Rectal smooth muscle tissue (tissue), 1 donor: ENCODE data around the gene EGFL8.
"Not testable (repeated sequence)": the region's sequence is repeated elsewhere in the genome, so short reads cannot be mapped to it uniquely, and the experiment has no call there.

ENCODE experiments used
- H3K27ac ChIP-seq: one replicate; pipeline ENCODE4 v1.7.0; 2013; ENCODE audit warnings: low read depth, low read length, inconsistent platforms
- H3K27me3 ChIP-seq: one replicate; pipeline ENCODE4 v1.7.0; 2013; ENCODE audit warnings: low read length; ENCODE audit not compliant: control insufficient read depth, insufficient read depth
- H3K36me3 ChIP-seq: one replicate; pipeline ENCODE4 v1.7.0; 2013; ENCODE audit warnings: low read length; ENCODE audit not compliant: control insufficient read depth, insufficient read depth
- H3K4me1 ChIP-seq: one replicate; pipeline ENCODE4 v1.7.0; 2013; ENCODE audit warnings: low read length; ENCODE audit not compliant: control insufficient read depth, insufficient read depth
- H3K4me3 ChIP-seq: one replicate; pipeline ENCODE4 v1.7.0; 2013; ENCODE audit warnings: low read length
- H3K9ac ChIP-seq: one replicate; pipeline ENCODE4 v1.7.0; 2013; ENCODE audit warnings: low read length

Gene EGFL8

DNA sequence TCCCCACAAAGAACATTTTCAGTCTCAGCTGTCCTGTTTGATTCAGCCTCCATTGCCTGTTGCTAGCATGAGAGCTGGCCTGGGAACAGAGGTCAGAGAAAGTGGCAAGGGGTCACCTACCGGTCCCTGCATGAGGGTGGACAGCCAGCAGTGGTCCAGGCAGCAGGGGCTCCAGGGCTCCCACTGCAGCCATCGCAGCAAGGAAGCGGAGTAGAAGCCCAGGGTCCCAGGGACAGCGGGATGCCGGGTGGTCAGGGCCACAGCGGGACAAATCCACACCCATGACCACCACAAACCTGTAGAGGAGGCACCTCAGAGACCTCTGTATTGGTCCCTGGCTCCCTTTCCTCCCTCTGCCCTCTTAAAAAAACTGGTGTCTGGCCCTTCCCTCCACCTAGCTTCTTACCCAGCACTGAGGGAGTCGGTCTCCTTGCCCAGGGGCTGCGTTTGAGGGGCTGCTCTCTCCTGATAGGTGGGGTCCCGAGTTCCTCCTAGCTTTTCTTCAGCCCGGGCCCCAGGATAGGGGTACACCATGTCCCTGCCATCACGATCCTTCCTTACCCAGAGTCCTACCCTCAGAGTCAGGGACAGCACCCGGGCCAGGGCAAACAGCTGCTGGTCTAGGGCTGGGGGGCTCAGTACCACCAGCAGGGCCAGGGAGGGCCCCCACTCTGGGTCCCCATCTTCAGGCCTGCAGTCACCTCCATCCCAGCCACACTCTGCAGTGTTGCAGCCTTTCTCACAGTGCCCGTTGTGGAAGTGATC, 36.5 kb downstream of the EGFL8 start:
- Histone ChIP-seq H3K36me3 (no peaks in the 10 kb centered on the region), H3K9ac (no peak overlapping the region)

GRCh38 chr6:32202186-32202585, 37.8 kb downstream of the EGFL8 start:
- Histone ChIP-seq H3K27ac (no peak overlapping the region), H3K27me3 (peaks cover 3% of the 10 kb centered on the region), H3K4me1 (no peaks in the 10 kb centered on the region), H3K9ac (no peak overlapping the region), H3K4me3 (no peak overlapping the region), H3K36me3 (no peaks in the 10 kb centered on the region)

More for the DNA sequence above, 36.5 kb downstream of the EGFL8 start:
- peaks cover 3% of the 10 kb centered on the region for H3K27me3 ChIP-seq
- H3K27ac ChIP-seq, result no peak overlapping the region
- peaks cover 4% of the 10 kb centered on the region for H3K4me1 ChIP-seq
- H3K4me3 ChIP-seq, result no peak overlapping the region

DNA sequence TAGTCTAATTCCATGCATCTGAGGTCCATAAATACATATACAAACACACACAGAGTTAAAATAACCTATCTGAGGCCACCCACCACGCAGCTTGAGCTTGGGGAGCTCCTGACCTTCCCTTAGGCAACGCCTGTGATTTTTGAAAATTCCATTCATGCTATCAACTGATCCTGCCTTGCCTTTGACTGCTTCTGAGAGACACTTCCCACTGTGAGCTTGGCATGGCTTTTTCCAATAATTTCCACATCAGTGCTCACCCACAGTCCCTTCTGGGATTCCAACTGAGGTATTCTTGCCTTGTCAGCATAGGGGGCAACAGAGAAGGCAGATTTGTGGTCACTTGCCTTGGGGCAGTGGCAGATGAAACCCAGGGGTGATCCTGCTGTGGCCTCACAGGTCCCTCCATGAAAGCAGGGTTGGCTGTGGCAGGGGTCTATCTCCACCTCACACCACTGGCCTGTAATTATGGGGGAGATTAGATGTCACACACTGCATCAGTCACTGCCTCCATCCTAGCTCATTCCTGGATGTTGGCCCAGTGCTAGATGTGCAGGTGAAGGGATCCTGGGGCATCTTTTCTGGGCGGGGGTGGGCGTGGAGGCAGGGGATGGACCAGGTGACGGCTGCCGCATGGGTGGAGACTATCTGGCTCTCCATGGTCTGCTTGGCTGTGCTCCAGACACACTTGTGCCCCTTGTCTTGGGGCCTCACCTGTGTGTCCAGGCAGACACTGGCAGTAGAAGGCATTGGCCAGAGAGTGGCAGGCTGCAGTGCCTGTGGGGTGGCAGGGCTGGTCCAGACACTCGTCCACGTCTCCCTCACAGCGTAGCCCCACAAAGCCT, 39.3 kb downstream of the EGFL8 start:
- no peaks in the 10 kb centered on the region for H3K4me1 ChIP-seq
- peaks cover 3% of the 10 kb centered on the region for H3K27me3 ChIP-seq
- no peak overlapping the region for H3K9ac ChIP-seq
- no peak overlapping the region for H3K4me3 ChIP-seq
- H3K36me3 ChIP-seq, result no peaks in the 10 kb centered on the region
- no peak overlapping the region for H3K27ac ChIP-seq

GRCh38 chr6:32204268-32204715, 39.9 kb downstream of the EGFL8 start:
- Histone ChIP-seq H3K9ac (no peak overlapping the region), H3K4me3 (no peak overlapping the region), H3K36me3 (no peaks in the 10 kb centered on the region), H3K27me3 (peaks cover 3% of the 10 kb centered on the region), H3K27ac (no peak overlapping the region), H3K4me1 (no peaks in the 10 kb centered on the region)

GRCh38 chr6:32208996-32209395, 44.6 kb downstream of the EGFL8 start:
- Histone ChIP-seq H3K4me1 (no peaks in the 10 kb centered on the region), H3K36me3 (no peaks in the 10 kb centered on the region), H3K4me3 (no peak overlapping the region), H3K9ac (no peak overlapping the region), H3K27ac (no peak overlapping the region), H3K27me3 (no peaks in the 10 kb centered on the region)

GRCh38 chr6:32210191-32210601, 45.8 kb downstream of the EGFL8 start:
- no peak overlapping the region for H3K27ac ChIP-seq
- H3K4me3 ChIP-seq, result no peak overlapping the region
- H3K9ac ChIP-seq, result no peak overlapping the region
- H3K27me3 ChIP-seq, result no peaks in the 10 kb centered on the region
- no peaks in the 10 kb centered on the region for H3K36me3 ChIP-seq
- H3K4me1 ChIP-seq, result no peaks in the 10 kb centered on the region

DNA sequence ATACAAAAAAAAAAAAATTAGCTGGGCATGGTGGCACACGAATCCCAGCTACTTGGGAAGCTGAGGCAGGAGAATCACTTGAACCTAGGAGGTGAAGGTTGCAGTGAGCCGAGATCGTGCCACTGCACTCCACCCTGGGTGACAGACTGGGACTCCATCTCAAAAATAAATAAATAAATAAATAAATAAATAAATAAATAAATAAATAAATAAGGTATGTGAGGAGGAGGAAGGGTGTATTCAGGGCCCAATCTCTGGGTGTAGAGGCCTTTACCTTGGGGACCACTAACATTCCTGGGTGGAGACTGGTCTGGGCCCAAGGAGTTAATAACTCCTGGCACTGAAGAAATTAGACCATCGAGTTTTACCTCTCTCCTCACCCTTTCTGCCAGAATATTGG, 47.0 kb downstream of the EGFL8 start:
- H3K36me3 ChIP-seq, H3K27me3 ChIP-seq, H3K4me3 ChIP-seq, H3K9ac ChIP-seq, H3K4me1 ChIP-seq, H3K27ac ChIP-seq: not testable (repeated sequence)

- Histone ChIP-seq H3K27ac (no peak overlapping the region), H3K36me3 (no peaks in the 10 kb centered on the region), H3K9ac (no peak overlapping the region), H3K27me3 (no peaks in the 10 kb centered on the region), H3K4me1 (no peaks in the 10 kb centered on the region), H3K4me3 (no peak overlapping the region)
Observed at GRCh38 chr6:32212076-32212760, 47.8 kb downstream of the EGFL8 start.

GRCh38 chr6:32213649-32214048, 49.3 kb downstream of the EGFL8 start:
- no peak overlapping the region for H3K4me3 ChIP-seq
- no peaks in the 10 kb centered on the region for H3K27me3 ChIP-seq
- H3K4me1 ChIP-seq, result no peaks in the 10 kb centered on the region
- no peak overlapping the region for H3K9ac ChIP-seq
- H3K36me3 ChIP-seq, result no peaks in the 10 kb centered on the region
- no peak overlapping the region for H3K27ac ChIP-seq

- Histone ChIP-seq H3K4me3 (no peak overlapping the region), H3K36me3 (no peaks in the 10 kb centered on the region), H3K4me1 (no peaks in the 10 kb centered on the region), H3K27ac (no peak overlapping the region), H3K9ac (no peak overlapping the region), H3K27me3 (no peaks in the 10 kb centered on the region)
Observed at GRCh38 chr6:32214126-32214525, 49.7 kb downstream of the EGFL8 start.

GRCh38 chr6:32215617-32216016, 51.2 kb downstream of the EGFL8 start:
- Histone ChIP-seq H3K4me1 (no peaks in the 10 kb centered on the region), H3K36me3 (no peaks in the 10 kb centered on the region), H3K27ac (no peak overlapping the region), H3K4me3 (no peak overlapping the region), H3K9ac (no peak overlapping the region), H3K27me3 (no peaks in the 10 kb centered on the region)

DNA sequence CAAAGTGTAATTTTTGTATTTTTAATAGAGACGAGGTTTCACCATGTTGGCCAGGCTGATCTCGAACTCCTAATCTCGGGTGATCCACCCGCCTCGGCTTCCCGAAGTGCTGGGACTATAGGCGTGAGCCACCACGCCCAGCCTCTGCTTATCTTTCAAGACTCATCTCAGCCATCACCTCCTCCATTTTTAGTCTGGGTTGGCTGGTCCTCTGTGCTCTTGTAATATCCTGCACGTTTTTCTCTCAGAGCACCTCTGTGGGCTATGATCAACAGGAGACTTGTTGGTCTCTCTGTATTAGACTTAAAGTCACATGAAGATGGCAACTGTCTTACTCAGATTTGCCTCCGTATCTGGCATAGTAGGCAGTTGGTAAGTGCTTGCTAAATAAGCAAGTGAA, 51.9 kb downstream of the EGFL8 start:
- Histone ChIP-seq H3K36me3 (no peaks in the 10 kb centered on the region), H3K4me3 (no peak overlapping the region), H3K27ac (no peak overlapping the region), H3K4me1 (no peaks in the 10 kb centered on the region), H3K9ac (no peak overlapping the region), H3K27me3 (no peaks in the 10 kb centered on the region)
